ENCODE results near the gene TMEM59L. TPM values are rescaled to one million over a fixed set of nuclear protein-coding genes. Genes with fewer than 3 reads are reported as not detected.

Gene TMEM59L
- total and polyA plus RNA-seq, 12 donors: 0.89 to 14.5 (median 5.4) TPM

DNA sequence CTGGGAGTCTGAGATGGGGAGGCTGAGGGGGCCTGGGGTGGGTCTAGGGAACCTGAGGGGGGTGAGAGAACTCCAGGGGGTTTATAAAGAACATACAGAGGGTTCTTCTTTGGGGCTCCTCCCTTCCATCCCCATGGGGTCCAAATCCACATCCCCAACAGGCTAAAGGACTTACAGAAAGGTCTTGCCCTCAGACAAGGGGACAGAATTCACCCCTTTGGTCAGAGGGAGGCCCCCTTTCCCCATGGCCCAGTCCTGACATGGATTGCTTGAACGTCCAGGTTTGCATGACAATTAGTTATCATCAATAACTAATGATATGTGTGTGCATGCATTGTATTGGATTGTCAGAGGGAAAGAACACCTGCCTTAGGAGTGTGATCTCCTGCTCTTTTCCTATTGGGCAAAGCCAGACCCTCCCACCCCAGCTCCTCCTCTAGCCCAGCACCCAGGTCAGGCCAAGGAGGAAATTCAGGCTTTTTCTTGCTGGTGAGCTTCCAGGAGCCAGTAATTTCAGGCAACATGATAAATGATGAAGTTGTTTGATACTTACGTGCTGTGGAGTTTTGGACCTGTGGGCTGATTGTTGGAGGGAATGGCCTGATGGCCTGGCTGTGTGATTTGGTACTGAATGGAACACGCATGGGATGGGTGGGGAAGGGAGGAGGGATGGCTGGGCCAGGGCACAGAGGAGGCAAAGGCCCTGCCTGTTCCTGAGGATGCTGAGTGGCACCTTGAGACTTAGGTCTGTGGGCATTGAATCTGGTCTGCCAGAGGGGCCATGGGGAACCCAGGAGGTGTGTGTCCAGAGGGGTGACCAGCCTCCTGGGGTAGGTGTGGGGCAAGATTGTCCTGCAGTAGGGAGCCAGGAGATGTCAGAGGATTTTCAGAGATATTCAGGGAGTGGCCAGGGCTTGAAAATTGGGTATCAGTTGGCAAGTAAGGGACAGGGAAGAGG lies 25.3 kb downstream of the TMEM59L start:
- DNase-seq: peak in 1 of 7 donors; percentile 49
- TF ChIP-seq, protein P1, sequence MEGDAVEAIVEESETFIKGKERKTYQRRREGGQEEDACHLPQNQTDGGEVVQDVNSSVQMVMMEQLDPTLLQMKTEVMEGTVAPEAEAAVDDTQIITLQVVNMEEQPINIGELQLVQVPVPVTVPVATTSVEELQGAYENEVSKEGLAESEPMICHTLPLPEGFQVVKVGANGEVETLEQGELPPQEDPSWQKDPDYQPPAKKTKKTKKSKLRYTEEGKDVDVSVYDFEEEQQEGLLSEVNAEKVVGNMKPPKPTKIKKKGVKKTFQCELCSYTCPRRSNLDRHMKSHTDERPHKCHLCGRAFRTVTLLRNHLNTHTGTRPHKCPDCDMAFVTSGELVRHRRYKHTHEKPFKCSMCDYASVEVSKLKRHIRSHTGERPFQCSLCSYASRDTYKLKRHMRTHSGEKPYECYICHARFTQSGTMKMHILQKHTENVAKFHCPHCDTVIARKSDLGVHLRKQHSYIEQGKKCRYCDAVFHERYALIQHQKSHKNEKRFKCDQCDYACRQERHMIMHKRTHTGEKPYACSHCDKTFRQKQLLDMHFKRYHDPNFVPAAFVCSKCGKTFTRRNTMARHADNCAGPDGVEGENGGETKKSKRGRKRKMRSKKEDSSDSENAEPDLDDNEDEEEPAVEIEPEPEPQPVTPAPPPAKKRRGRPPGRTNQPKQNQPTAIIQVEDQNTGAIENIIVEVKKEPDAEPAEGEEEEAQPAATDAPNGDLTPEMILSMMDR (IDR thresholded peaks at IDR 0.05): no peak
- no peak for TF ChIP-seq POLR2A (IDR thresholded peaks at IDR 0.05)
- intact Hi-C loops (cut with DNase I): no loop called here
- Histone ChIP-seq H3K9me3 (replicated peaks in 1 of 3) (no peaks in the 10 kb centered on the region), H3K36me3 (replicated peaks in 1 of 2) (no peaks in the 10 kb centered on the region), H3K4me1 (replicated peaks in 1 of 2) (peaks cover 3 to 12% of the 10 kb centered on the region in 2 donors), H3K27ac (peak overlapping the region in 3 of 5 donors; percentile 80 to 84 (median 82)), H3K27me3 (no peaks in the 10 kb centered on the region), H3K4me3 (peak overlapping the region in 1 of 4 donors; percentile 76)
- 24 to 37% (median 31%) methylated on average over 3 of the region's 3 CpGs for WGBS, 4 donors

DNA sequence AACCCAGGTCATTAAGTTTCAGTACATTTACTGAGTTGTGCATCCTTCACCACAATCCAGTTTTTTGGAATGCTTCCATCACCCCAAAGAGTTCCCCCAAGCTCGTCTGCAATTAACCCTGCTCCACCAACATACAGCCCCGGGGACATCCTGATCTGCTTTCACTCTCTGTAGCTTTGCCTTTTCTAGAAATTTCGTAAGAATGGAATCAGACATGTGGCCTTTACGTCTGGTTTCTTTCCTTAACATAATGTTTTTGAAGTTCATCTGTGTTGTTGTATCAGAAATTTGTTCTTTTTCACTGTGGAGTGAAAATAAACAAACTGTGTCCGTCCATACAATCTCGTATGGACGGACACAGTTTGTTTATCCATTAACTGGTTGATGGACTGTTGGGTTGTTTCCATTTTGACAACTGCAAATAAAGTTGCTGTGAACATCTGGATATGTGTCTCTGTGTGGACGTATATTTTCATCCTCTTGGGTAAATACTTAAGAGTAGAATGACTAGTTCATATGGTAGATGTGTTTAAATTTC lies 27.1 kb downstream of the TMEM59L start:
- Histone ChIP-seq H3K9me3 (replicated peaks in 1 of 3) (no peaks in the 10 kb centered on the region), H3K27ac (no peak overlapping the region), H3K4me3 (no peak overlapping the region), H3K36me3 (replicated peaks in 1 of 2) (no peaks in the 10 kb centered on the region), H3K27me3 (no peaks in the 10 kb centered on the region), H3K4me1 (replicated peaks in 1 of 2) (peaks cover 3 to 12% of the 10 kb centered on the region in 2 donors)
- DNase-seq: no peak
- TF ChIP-seq, protein P1 (IDR thresholded peaks at IDR 0.05): no peak
- no peak for TF ChIP-seq POLR2A (IDR thresholded peaks at IDR 0.05)
- intact Hi-C loops (cut with DNase I): no loop called here
- 78 to 84% (median 80%) methylated on average over 8 of the region's 8 CpGs for WGBS, 4 donors

DNA sequence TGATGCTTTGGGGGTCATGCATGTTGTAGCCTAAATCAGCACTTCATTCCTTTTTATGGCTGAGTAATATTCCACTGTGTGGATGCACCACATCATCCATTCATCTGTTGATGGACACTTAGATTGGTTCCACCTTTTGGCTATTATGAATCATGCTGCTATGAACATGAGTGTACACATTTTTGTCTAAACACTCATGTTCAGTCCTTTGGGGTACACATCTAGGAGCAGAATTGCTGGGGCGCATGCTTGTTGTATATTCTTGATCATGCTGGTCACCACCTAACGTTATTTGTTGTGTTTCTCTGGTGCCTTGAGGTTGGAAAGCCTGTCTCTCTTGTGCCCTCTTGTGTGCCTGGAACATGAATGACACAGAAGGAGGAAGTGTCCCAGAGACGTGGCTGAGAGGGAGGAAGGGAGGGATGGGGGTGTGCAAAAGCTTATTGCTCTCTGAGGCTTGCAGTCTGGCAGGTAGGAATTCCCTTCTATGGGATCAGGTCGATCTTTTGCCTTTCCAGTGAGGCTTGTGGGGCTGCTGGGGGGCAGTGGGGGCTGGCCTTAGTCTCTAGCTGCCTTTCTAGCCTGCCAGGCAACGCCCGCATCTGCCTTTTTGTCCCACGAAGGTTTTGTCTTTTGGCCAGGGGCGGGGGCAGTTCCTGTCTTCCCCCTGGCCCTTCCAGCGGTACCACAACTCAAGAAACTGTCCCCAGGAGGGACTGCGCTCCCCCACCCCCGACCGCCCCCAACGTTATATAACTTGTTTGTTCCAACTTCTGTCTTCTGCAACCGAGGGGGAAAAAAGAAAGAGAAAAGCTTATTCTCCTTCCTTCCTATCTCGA lies 31.7 kb downstream of the TMEM59L start:
- intact Hi-C loops (cut with DNase I): no loop called here
- 64 to 75% (median 67%) methylated on average over 12 to 15 of the region's 15 CpGs for WGBS, 4 donors
- TF ChIP-seq, protein P1 (IDR thresholded peaks at IDR 0.05): no peak
- TF ChIP-seq POLR2A (IDR thresholded peaks at IDR 0.05): no peak
- Histone ChIP-seq H3K27ac (peak overlapping the region in 2 of 5 donors; percentile 30 to 31), H3K9me3 (replicated peaks in 1 of 3) (no peaks in the 10 kb centered on the region), H3K4me3 (peak overlapping the region in 1 of 4 donors; percentile 9), H3K36me3 (replicated peaks in 1 of 2) (no peaks in the 10 kb centered on the region), H3K27me3 (no peaks in the 10 kb centered on the region), H3K4me1 (replicated peaks in 1 of 2) (peaks cover 7 to 23% of the 10 kb centered on the region in 2 donors)
- DNase-seq: peak in 1 of 7 donors; percentile 31

Data from adrenal gland (tissue), 12 donors.